BJ (cell line): Measurements from ENCODE around the gene FLRT2. TPM values are rescaled to one million over a fixed set of nuclear protein-coding genes. Genes with fewer than 3 reads are reported as not detected.

ENCODE experiments used
- CTCF ChIA-PET: fragments of 350-600 bp; formaldehyde crosslinking; extraction: SDS; loops from one replicate; lab custom pipeline; 2021; ENCODE audit warnings: antibody characterized with exemption, inconsistent platforms; lab: Yijun Ruan, JAX
- POLR2A ChIA-PET: fragments of 300-600 bp; sonication (Branson Sonifier 250); formaldehyde crosslinking; extraction: SDS; loops from one replicate; lab custom pipeline; 2021; ENCODE audit warnings: antibody characterized with exemption; lab: Charles Lee
- DNase-seq: peaks from one replicate; pipeline ENCODE4 v3.0.0-alpha.2; 2011; ENCODE audit warnings: low read depth
- H3K27me3 ChIP-seq: 2 replicates; pipeline ENCODE4 v1.6.0; 2011; ENCODE audit warnings: low read length; ENCODE audit not compliant: control insufficient read depth, insufficient read depth
- H3K36me3 ChIP-seq: 2 replicates; pipeline ENCODE4 v1.5.1; 2011; ENCODE audit warnings: low read length; ENCODE audit not compliant: control insufficient read depth, insufficient read depth
- H3K4me3 ChIP-seq: 2 replicates; pipeline ENCODE4 v1.5.1; 2011; ENCODE audit warnings: low read depth, mild to moderate bottlenecking, control low read depth, low read length
- polyA plus RNA-seq: library from polyadenylated mRNA; depleted of rRNA; stranded (reverse); fragments of >200 nt; gene quantifications from 2 replicates; pipeline ENCODE4 v1.2.3, GENCODE V29; 2011
- TF ChIP-seq, protein P1 (sequence below): IDR thresholded peaks from 2 replicates; pipeline ENCODE4 v1.5.1; 2011; ENCODE audit warnings: low read depth, mild to moderate bottlenecking, control low read depth, inconsistent platforms, low read length, moderate library complexity; ENCODE audit not compliant: insufficient read depth

Gene FLRT2
- polyA plus RNA-seq, 1 experiment, result 16.7 TPM

DNA sequence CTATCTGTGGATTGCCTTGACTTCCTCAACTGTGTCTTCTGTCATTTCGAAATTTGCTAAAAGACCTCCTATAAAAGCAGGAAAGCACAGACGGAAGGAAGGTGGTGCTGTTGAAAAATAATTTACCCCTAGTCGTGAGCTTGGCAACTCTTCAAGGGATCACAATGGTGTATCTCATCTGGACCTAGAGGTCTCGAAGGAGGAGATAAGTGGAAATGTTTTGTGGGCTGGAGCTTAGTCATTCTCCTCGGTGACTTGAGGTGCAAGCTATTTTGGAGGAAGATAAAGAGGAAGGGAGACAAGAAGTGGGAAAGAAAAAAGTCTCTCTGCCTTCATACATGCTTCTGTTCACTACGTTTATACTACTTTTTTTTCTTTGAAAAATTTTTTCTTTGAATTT lies 89.9 kb downstream of the FLRT2 start:
- no peak for DNase-seq
- H3K27me3 ChIP-seq, result no peaks in the 10 kb centered on the region
- no peak overlapping the region for H3K4me3 ChIP-seq
- ChIA-PET CTCF (no interaction called here), POLR2A (no interaction called here)
- TF ChIP-seq, protein P1, sequence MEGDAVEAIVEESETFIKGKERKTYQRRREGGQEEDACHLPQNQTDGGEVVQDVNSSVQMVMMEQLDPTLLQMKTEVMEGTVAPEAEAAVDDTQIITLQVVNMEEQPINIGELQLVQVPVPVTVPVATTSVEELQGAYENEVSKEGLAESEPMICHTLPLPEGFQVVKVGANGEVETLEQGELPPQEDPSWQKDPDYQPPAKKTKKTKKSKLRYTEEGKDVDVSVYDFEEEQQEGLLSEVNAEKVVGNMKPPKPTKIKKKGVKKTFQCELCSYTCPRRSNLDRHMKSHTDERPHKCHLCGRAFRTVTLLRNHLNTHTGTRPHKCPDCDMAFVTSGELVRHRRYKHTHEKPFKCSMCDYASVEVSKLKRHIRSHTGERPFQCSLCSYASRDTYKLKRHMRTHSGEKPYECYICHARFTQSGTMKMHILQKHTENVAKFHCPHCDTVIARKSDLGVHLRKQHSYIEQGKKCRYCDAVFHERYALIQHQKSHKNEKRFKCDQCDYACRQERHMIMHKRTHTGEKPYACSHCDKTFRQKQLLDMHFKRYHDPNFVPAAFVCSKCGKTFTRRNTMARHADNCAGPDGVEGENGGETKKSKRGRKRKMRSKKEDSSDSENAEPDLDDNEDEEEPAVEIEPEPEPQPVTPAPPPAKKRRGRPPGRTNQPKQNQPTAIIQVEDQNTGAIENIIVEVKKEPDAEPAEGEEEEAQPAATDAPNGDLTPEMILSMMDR, result no peak
- H3K36me3 ChIP-seq, result peaks cover 5% of the 10 kb centered on the region

DNA sequence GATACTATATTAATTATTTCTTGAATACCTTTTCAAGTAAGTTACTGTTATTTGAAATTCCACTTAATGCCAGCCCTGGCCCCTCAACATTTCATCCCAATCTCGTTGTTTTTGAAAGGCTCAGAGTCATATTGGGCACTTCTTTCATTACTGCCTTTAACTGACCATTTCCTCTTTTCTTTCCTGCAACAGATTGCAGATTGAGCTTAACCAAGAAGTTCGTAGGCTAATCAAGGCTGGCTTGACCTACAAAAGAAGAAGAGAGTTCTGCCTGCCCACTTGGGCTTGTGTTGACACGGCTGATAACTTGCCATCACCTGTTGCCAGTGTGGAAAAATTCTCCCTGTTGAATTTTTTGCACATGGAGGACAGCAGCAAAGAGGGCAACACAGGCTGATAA lies 91.0 kb downstream of the FLRT2 start:
- peaks cover 5% of the 10 kb centered on the region for H3K36me3 ChIP-seq
- ChIA-PET CTCF (interaction anchor here (0.6 to 1.0 kb wide), 2 partner anchors 10 to 1475 kb away, joined by 3 read pairs; no protein-coding TSS in a partner anchor), POLR2A (no interaction called here)
- H3K4me3 ChIP-seq, result no peak overlapping the region
- DNase-seq, result no peak
- H3K27me3 ChIP-seq, result no peaks in the 10 kb centered on the region
- TF ChIP-seq, protein P1, result no peak

DNA sequence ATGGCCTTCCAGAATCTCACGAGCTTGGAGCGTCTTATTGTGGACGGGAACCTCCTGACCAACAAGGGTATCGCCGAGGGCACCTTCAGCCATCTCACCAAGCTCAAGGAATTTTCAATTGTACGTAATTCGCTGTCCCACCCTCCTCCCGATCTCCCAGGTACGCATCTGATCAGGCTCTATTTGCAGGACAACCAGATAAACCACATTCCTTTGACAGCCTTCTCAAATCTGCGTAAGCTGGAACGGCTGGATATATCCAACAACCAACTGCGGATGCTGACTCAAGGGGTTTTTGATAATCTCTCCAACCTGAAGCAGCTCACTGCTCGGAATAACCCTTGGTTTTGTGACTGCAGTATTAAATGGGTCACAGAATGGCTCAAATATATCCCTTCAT lies 92.2 kb downstream of the FLRT2 start:
- DNase-seq, result no peak
- POLR2A ChIA-PET, result no interaction called here
- no peak overlapping the region for H3K4me3 ChIP-seq
- H3K36me3 ChIP-seq, result peaks cover 5% of the 10 kb centered on the region
- CTCF ChIA-PET, result interaction anchor here (1.0 kb wide), 1 partner anchor 11 kb away, joined by 3 read pairs; no protein-coding TSS in a partner anchor
- H3K27me3 ChIP-seq, result no peaks in the 10 kb centered on the region
- TF ChIP-seq, protein P1, result no peak

DNA sequence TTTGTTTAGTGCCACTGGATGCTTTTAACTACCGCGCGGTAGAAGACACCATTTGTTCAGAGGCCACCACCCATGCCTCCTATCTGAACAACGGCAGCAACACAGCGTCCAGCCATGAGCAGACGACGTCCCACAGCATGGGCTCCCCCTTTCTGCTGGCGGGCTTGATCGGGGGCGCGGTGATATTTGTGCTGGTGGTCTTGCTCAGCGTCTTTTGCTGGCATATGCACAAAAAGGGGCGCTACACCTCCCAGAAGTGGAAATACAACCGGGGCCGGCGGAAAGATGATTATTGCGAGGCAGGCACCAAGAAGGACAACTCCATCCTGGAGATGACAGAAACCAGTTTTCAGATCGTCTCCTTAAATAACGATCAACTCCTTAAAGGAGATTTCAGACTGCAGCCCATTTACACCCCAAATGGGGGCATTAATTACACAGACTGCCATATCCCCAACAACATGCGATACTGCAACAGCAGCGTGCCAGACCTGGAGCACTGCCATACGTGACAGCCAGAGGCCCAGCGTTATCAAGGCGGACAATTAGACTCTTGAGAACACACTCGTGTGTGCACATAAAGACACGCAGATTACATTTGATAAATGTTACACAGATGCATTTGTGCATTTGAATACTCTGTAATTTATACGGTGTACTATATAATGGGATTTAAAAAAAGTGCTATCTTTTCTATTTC lies 93.2 kb downstream of the FLRT2 start:
- no peaks in the 10 kb centered on the region for H3K27me3 ChIP-seq
- TF ChIP-seq, protein P1, result no peak
- ChIA-PET POLR2A (no interaction called here), CTCF (no interaction called here)
- H3K36me3 ChIP-seq, result peaks cover 5% of the 10 kb centered on the region
- no peak overlapping the region for H3K4me3 ChIP-seq
- no peak for DNase-seq

DNA sequence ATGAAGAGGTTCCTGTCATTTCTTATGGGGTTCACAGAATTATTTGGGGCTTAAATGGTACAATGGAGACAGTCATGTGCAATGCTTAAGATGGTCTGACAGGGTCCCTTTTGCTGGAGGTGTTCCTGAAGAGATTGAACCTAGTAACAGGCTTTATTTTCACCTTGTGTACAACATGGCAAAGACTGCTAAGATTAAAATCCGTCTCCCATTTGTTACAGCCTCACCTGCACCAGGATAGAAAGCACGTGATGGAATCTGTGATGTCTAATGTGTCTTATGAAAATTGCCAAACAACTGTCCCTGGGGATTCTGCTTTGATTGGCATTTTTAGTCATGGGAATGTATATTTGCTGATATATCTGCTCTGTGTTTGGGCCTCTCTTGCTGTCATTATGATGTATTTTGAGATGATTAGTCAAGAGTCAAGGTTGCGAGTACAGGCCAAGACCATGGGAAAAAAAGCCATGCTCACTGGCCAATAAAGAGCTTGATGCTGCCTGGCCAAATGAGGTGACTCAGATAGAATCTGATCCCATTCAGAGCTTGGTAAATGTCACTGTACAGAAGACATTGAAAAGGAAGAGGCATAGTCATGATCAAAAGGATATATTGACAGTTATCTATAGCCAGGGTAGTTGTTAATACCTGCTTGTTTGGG lies 96.1 kb downstream of the FLRT2 start:
- ChIA-PET POLR2A (no interaction called here), CTCF (no interaction called here)
- H3K4me3 ChIP-seq, result no peak overlapping the region
- no peaks in the 10 kb centered on the region for H3K27me3 ChIP-seq
- TF ChIP-seq, protein P1, result no peak
- no peak for DNase-seq
- H3K36me3 ChIP-seq, result peaks cover 5% of the 10 kb centered on the region
